GM12878 (cell line): Measurements from ENCODE around the gene RNU11. TPM values are rescaled to one million over a fixed set of nuclear protein-coding genes. Genes with fewer than 3 reads are reported as not detected.

Experiments used
- polyA plus RNA-seq, 11 experiments: library from polyadenylated mRNA; depleted of rRNA in 4 of 11; unstranded in 6 of 11; stranded (reverse) in 5 of 11; fragments of >200 nt; fragmentation: Nextera tagmentation in 4 of 11; fragmentation: Illumina TruSeq in 1 of 11; extraction: Ambion mirVana in 4 of 11; extraction: Trizol in 1 of 11; gene quantifications; 1 replicate in 1 of 11; 2 replicates in 10 of 11; pipeline versions ENCODE4 v1.2.1 to v1.2.3, GENCODE V29; 2011 to 2016; ENCODE audit warnings: inconsistent platforms in 2 of 11, missing spikeins in 2 of 11, low read depth in 1 of 11
- small RNA-seq: library from RNA; depleted of rRNA; stranded (forward); fragments of <200 nt; gene quantifications from one replicate; pipeline ENCODE3, GENCODE V24; 2014
- total RNA-seq, 4 experiments: library from RNA; depleted of rRNA in 3 of 4; stranded (reverse); fragments of >200 nt in 3 of 4; fragmentation: Illumina TruSeq in 1 of 4; extraction: Trizol in 1 of 4; gene quantifications; 2 replicates each; pipeline versions ENCODE4 v1.2.1 to v1.2.3, GENCODE V29; 2013 to 2021

RNU11 gene
- total and polyA plus RNA-seq, 10 of the 15 experiments (the other 5 are each of a cell fraction or from before 2014, with no cell fraction given): under 0.01 TPM; not detected in 9

Small RNA genes within 50 kb of the gene (small RNA-seq; reads per million reads assigned to genes)
- gene RF00422 (not detected), gene RNU11 (not detected)

Other genes with a start within 250 kb of the RNU11 start
- gene RCC1, start 142.6 kb upstream of the RNU11 start, total RNA-seq (2014; rRNA removed): 69.0 and 78.6 TPM in 2 replicates
- 66.3 and 71.8 TPM in 2 replicates for gene RCC1, start 142.6 kb upstream of the RNU11 start, total RNA-seq (2014; rRNA removed; fragmentation: Illumina TruSeq; extraction: Trizol)
- gene RCC1, start 142.6 kb upstream of the RNU11 start, total RNA-seq (2021): 79.4 and 86.2 TPM in 2 replicates
- gene RCC1, start 142.6 kb upstream of the RNU11 start, polyA plus RNA-seq (2011; rRNA removed): 45.4 and 64.5 TPM in 2 replicates
- 69.6 and 99.4 TPM in 2 replicates for gene RCC1, start 142.6 kb upstream of the RNU11 start, polyA plus RNA-seq (2014; fragmentation: Illumina TruSeq; extraction: Trizol)
- gene RCC1, start 142.6 kb upstream of the RNU11 start, polyA plus RNA-seq (2014; fragmentation: Nextera tagmentation; extraction: Ambion mirVana): 10 to 100 TPM in 1 of 2 experiments, 1 to 10 TPM in 1; 8.3 to 15.2 TPM
- gene RCC1, start 142.6 kb upstream of the RNU11 start, polyA plus RNA-seq (2014; rRNA removed): 77.5 and 85.3 TPM in 2 replicates
- gene RCC1, start 142.6 kb upstream of the RNU11 start, polyA plus RNA-seq (2016; fragmentation: Nextera tagmentation; extraction: Ambion mirVana): 10 to 100 TPM; 71.0 to 78.7 TPM
- gene TRNAU1AP, start 95.5 kb upstream of the RNU11 start, total RNA-seq (2014; rRNA removed): 24.3 and 28.2 TPM in 2 replicates
- 26.2 and 29.5 TPM in 2 replicates for gene TRNAU1AP, start 95.5 kb upstream of the RNU11 start, total RNA-seq (2014; rRNA removed; fragmentation: Illumina TruSeq; extraction: Trizol)
- 30.8 and 35.6 TPM in 2 replicates for gene TRNAU1AP, start 95.5 kb upstream of the RNU11 start, total RNA-seq (2021)
- gene TRNAU1AP, start 95.5 kb upstream of the RNU11 start, polyA plus RNA-seq (2011; rRNA removed): 60.7 and 67.0 TPM in 2 replicates
- gene TRNAU1AP, start 95.5 kb upstream of the RNU11 start, polyA plus RNA-seq (2014; fragmentation: Illumina TruSeq; extraction: Trizol): 28.5 and 34.3 TPM in 2 replicates
- gene TRNAU1AP, start 95.5 kb upstream of the RNU11 start, polyA plus RNA-seq (2014; fragmentation: Nextera tagmentation; extraction: Ambion mirVana): 10 to 100 TPM; 53.1 to 53.8 TPM
- 25.8 and 34.3 TPM in 2 replicates for gene TRNAU1AP, start 95.5 kb upstream of the RNU11 start, polyA plus RNA-seq (2014; rRNA removed)
- gene TRNAU1AP, start 95.5 kb upstream of the RNU11 start, polyA plus RNA-seq (2016; fragmentation: Nextera tagmentation; extraction: Ambion mirVana): 10 to 100 TPM; 28.5 to 32.8 TPM
- 0.76 and 0.96 TPM in 2 replicates for gene RAB42, start 56.3 kb upstream of the RNU11 start, total RNA-seq (2014; rRNA removed)
- 0.28 and 0.49 TPM in 2 replicates for gene RAB42, start 56.3 kb upstream of the RNU11 start, total RNA-seq (2014; rRNA removed; fragmentation: Illumina TruSeq; extraction: Trizol)
- 0.72 and 0.92 TPM in 2 replicates for gene RAB42, start 56.3 kb upstream of the RNU11 start, total RNA-seq (2021)
- gene RAB42, start 56.3 kb upstream of the RNU11 start, polyA plus RNA-seq (2011; rRNA removed): 4.2 and 4.5 TPM in 2 replicates
- gene RAB42, start 56.3 kb upstream of the RNU11 start, polyA plus RNA-seq (2014; fragmentation: Illumina TruSeq; extraction: Trizol): 0.38 and 0.51 TPM in 2 replicates
- gene RAB42, start 56.3 kb upstream of the RNU11 start, polyA plus RNA-seq (2014; fragmentation: Nextera tagmentation; extraction: Ambion mirVana): under 1 TPM; 0.16 to 0.21 TPM
- 0.24 and 0.99 TPM in 2 replicates for gene RAB42, start 56.3 kb upstream of the RNU11 start, polyA plus RNA-seq (2014; rRNA removed)
- gene RAB42, start 56.3 kb upstream of the RNU11 start, polyA plus RNA-seq (2016; fragmentation: Nextera tagmentation; extraction: Ambion mirVana): under 1 TPM; 0.28 to 0.48 TPM
- gene TAF12, start 5.5 kb upstream of the RNU11 start, total RNA-seq (2014; rRNA removed): 21.9 and 30.0 TPM in 2 replicates
- gene TAF12, start 5.5 kb upstream of the RNU11 start, total RNA-seq (2014; rRNA removed; fragmentation: Illumina TruSeq; extraction: Trizol): 23.9 and 25.1 TPM in 2 replicates
- gene TAF12, start 5.5 kb upstream of the RNU11 start, total RNA-seq (2021): 18.3 TPM in 2 replicates
- gene TAF12, start 5.5 kb upstream of the RNU11 start, polyA plus RNA-seq (2011; rRNA removed): 30.2 and 35.0 TPM in 2 replicates
- gene TAF12, start 5.5 kb upstream of the RNU11 start, polyA plus RNA-seq (2014; fragmentation: Illumina TruSeq; extraction: Trizol): 27.0 and 28.3 TPM in 2 replicates
- 10 to 100 TPM; 34.3 to 41.9 TPM for gene TAF12, start 5.5 kb upstream of the RNU11 start, polyA plus RNA-seq (2014; fragmentation: Nextera tagmentation; extraction: Ambion mirVana)
- 25.5 and 25.6 TPM in 2 replicates for gene TAF12, start 5.5 kb upstream of the RNU11 start, polyA plus RNA-seq (2014; rRNA removed)
- 10 to 100 TPM; 42.4 to 43.3 TPM for gene TAF12, start 5.5 kb upstream of the RNU11 start, polyA plus RNA-seq (2016; fragmentation: Nextera tagmentation; extraction: Ambion mirVana)
- gene GMEB1, start 20.2 kb downstream of the RNU11 start, total RNA-seq (2014; rRNA removed): 7.3 and 7.6 TPM in 2 replicates
- 10.0 TPM in 2 replicates for gene GMEB1, start 20.2 kb downstream of the RNU11 start, total RNA-seq (2014; rRNA removed; fragmentation: Illumina TruSeq; extraction: Trizol)
- 14.4 and 17.6 TPM in 2 replicates for gene GMEB1, start 20.2 kb downstream of the RNU11 start, total RNA-seq (2021)
- gene GMEB1, start 20.2 kb downstream of the RNU11 start, polyA plus RNA-seq (2011; rRNA removed): 6.2 and 8.7 TPM in 2 replicates
- gene GMEB1, start 20.2 kb downstream of the RNU11 start, polyA plus RNA-seq (2014; fragmentation: Illumina TruSeq; extraction: Trizol): 12.7 and 16.1 TPM in 2 replicates
- gene GMEB1, start 20.2 kb downstream of the RNU11 start, polyA plus RNA-seq (2014; fragmentation: Nextera tagmentation; extraction: Ambion mirVana): 1 to 10 TPM; 4.9 to 7.5 TPM
- gene GMEB1, start 20.2 kb downstream of the RNU11 start, polyA plus RNA-seq (2014; rRNA removed): 8.2 and 9.0 TPM in 2 replicates
- gene GMEB1, start 20.2 kb downstream of the RNU11 start, polyA plus RNA-seq (2016; fragmentation: Nextera tagmentation; extraction: Ambion mirVana): 10 to 100 TPM; 13.7 to 14.2 TPM
- gene YTHDF2, start 88.3 kb downstream of the RNU11 start, total RNA-seq (2014; rRNA removed): 56.9 and 57.8 TPM in 2 replicates
- 61.8 and 64.1 TPM in 2 replicates for gene YTHDF2, start 88.3 kb downstream of the RNU11 start, total RNA-seq (2014; rRNA removed; fragmentation: Illumina TruSeq; extraction: Trizol)
- 83.6 and 84.2 TPM in 2 replicates for gene YTHDF2, start 88.3 kb downstream of the RNU11 start, total RNA-seq (2021)
- gene YTHDF2, start 88.3 kb downstream of the RNU11 start, polyA plus RNA-seq (2011; rRNA removed): 59.2 and 69.8 TPM in 2 replicates
- gene YTHDF2, start 88.3 kb downstream of the RNU11 start, polyA plus RNA-seq (2014; fragmentation: Illumina TruSeq; extraction: Trizol): 72.2 and 73.0 TPM in 2 replicates
- gene YTHDF2, start 88.3 kb downstream of the RNU11 start, polyA plus RNA-seq (2014; fragmentation: Nextera tagmentation; extraction: Ambion mirVana): 10 to 100 TPM; 42.4 to 44.0 TPM
- 53.4 and 54.1 TPM in 2 replicates for gene YTHDF2, start 88.3 kb downstream of the RNU11 start, polyA plus RNA-seq (2014; rRNA removed)
- gene YTHDF2, start 88.3 kb downstream of the RNU11 start, polyA plus RNA-seq (2016; fragmentation: Nextera tagmentation; extraction: Ambion mirVana): 100 to 1,000 TPM; 113 to 121 TPM
- gene OPRD1, start 163.6 kb downstream of the RNU11 start, total RNA-seq (2014; rRNA removed): not detected in 2 replicates
- not detected in 2 replicates for gene OPRD1, start 163.6 kb downstream of the RNU11 start, total RNA-seq (2014; rRNA removed; fragmentation: Illumina TruSeq; extraction: Trizol)
- gene OPRD1, start 163.6 kb downstream of the RNU11 start, total RNA-seq (2021): not detected in 2 replicates
- not detected in 2 replicates for gene OPRD1, start 163.6 kb downstream of the RNU11 start, polyA plus RNA-seq (2011; rRNA removed)
- gene OPRD1, start 163.6 kb downstream of the RNU11 start, polyA plus RNA-seq (2014; fragmentation: Illumina TruSeq; extraction: Trizol): not detected in 2 replicates
- gene OPRD1, start 163.6 kb downstream of the RNU11 start, polyA plus RNA-seq (2014; fragmentation: Nextera tagmentation; extraction: Ambion mirVana): under 1 TPM; 0.02 TPM
- not detected in 2 replicates for gene OPRD1, start 163.6 kb downstream of the RNU11 start, polyA plus RNA-seq (2014; rRNA removed)
- not detected for gene OPRD1, start 163.6 kb downstream of the RNU11 start, polyA plus RNA-seq (2016; fragmentation: Nextera tagmentation; extraction: Ambion mirVana)